H54 (cell line): ENCODE data around the gene PDE12.
A peak's percentile ranks its signal among the peaks of the same experiment; 100 is the strongest.
"Not testable (repeated sequence)": the region's sequence is repeated elsewhere in the genome, so short reads cannot be mapped to it uniquely, and the experiment has no call there.

Experiments
- DNase-seq: peaks from one replicate; pipeline ENCODE4 v3.0.0; 2011; ENCODE audit warnings: low spot score, mixed read lengths; ENCODE audit not compliant: insufficient read length
- FAIRE-seq: peaks from 3 replicates; lab custom pipeline; 2011; peaks lifted over from hg19 to GRCh38; lab: Jason Lieb, UNC
- POLR2A ChIP-seq: IDR thresholded peaks from 2 replicates; pipeline ENCODE4 v1.6.1; 2011; ENCODE audit warnings: low read depth, mild to moderate bottlenecking, low read length

The PDE12 gene

GRCh38 chr3:57597127-57597923, 41.3 kb downstream of the PDE12 start, which contains the start of gene ARF4:
ARF4 (minus strand) TSS chr3:57597344; CDS start chr3:57597140, 204 bp downstream.
- FAIRE-seq (peak; percentile 96), DNase-seq (peak; percentile 94)
- peak; percentile 96 for TF ChIP-seq POLR2A

GRCh38 chr3:57598765-57599360, 42.8 kb downstream of the PDE12 start:
- FAIRE-seq = no peak
- no peak for DNase-seq
- no peak for TF ChIP-seq POLR2A

DNA sequence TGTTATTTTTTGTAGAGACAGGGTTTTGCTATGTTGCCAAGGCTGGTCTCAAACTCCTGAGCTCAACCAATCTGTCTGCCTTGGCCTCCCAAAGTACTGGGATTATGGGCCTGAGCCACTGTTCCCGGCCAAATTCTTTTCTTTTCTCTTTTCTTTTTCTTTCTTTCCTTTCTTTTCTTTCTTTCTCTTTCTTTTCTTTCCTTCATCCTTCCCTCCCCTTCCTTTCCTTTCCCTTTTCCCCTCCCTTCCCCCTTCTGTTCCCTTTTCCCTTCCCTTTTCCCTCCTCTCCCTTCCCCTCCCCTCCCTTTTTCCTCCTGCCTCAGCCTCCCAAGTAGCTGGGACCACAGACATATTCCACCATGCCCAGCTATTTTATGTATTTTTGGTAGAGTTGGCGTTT, 44.1 kb downstream of the PDE12 start:
- no peak for TF ChIP-seq POLR2A
- FAIRE-seq (no peak), DNase-seq (no peak)

- DNase-seq = no peak
- FAIRE-seq = no peak
- no peak for TF ChIP-seq POLR2A
Measured at GRCh38 chr3:57604971-57605370, 48.9 kb downstream of the PDE12 start.

- FAIRE-seq (no peak), DNase-seq (no peak)
- TF ChIP-seq POLR2A = no peak
Measured at GRCh38 chr3:57605683-57606082, 49.6 kb downstream of the PDE12 start.

DNA sequence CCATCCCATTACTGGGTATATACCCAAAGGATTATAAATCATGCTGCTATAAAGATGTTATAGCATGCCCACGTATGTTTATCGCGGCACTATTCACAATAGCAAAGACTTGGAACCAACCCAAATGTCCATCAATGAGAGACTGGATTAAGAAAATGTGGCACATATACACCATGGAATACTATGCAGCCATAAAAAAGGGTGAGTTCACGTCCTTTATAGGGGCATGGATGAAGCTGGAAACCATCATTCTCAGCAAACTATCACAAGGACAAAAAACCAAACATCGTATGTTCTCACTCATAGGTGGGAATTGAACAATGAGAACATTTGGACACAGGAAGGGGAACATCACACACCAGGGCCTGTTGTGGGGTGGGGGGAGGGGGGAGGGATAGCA, 55.8 kb downstream of the PDE12 start:
- not testable (repeated sequence) for DNase-seq, FAIRE-seq

- FAIRE-seq = no peak
- TF ChIP-seq POLR2A = no peak
- DNase-seq = no peak
Measured at GRCh38 chr3:57616233-57616632, 60.2 kb downstream of the PDE12 start.
